GM19239 (cell line): ENCODE results near the gene TSPEAR.

Source experiments
- DNase-seq: peaks from one replicate; pipeline ENCODE4 v3.0.0; 2011; ENCODE audit warnings: low spot score; ENCODE audit not compliant: insufficient read length
- FAIRE-seq: peaks from 2 replicates; lab custom pipeline; 2011; peaks lifted over from hg19 to GRCh38; lab: Jason Lieb, UNC

TSPEAR gene

DNA sequence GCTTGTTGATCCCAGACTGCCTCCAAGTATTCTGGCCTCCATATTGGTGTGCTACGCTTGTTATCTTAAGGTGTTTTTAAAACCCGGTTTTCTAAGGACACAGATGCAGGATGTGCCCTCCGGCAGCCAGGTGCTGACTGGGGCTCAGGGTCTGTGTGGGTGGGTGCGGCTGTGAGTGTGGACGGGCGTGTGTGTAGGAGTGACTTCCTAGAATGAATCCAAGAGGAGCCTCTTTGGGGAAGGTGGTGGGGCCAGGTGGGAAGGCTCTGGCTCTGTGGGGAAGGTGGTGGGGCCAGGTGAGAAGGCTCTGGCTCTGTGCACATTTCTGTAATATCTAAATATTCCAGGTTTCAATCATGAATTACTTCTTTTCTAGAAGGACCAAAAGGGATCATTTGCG, 12.8 kb upstream of the TSPEAR start:
- FAIRE-seq, result no peak
- DNase-seq, result no peak

DNA sequence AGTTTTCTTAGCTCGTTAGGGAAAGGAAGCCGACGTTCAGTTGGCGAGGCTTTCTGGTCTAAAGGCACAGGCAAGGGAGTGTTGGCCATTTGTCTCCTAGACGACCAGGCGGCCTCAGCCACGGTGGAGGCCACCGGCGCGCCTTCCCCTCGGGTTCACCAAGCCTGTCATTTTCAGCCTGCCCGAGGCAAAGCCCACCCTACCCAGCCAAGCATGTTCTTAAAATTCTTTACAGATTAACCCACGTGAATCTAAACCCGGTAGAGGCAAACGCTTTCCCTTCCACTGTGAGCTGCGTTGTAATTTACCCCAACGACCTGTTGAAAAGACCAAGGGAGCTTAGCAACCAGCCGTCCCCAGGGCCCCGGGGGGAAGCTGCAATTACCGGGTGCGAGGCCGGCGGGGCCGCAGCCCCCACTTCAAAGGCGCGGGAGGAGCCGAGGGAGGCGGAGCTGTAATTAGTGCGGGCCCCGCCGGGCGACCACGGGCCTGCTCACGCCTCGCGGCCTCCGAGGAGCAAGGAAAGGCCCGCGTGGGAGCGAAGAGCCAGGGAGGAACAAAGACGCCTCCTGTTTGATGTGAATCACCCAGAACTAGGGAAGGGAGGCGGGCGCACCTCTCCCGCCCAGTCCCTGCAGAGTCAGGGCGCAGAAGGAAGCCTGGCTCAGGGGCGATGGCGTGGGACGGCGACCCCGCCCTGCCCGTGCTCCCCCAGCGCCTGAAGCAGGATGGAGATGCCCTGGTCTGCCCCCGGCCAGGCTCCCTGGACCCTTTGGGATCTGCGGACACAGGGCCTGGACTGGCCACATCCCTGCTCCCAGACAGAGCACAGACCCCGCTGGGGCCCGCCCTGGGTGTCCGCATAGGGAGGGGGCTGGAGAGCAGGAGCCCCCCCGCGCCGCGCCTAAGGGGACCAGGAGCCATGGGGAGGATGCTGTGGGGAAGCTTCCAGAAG, 12.1 kb upstream of the TSPEAR start:
- DNase-seq (no peak), FAIRE-seq (no peak)

DNA sequence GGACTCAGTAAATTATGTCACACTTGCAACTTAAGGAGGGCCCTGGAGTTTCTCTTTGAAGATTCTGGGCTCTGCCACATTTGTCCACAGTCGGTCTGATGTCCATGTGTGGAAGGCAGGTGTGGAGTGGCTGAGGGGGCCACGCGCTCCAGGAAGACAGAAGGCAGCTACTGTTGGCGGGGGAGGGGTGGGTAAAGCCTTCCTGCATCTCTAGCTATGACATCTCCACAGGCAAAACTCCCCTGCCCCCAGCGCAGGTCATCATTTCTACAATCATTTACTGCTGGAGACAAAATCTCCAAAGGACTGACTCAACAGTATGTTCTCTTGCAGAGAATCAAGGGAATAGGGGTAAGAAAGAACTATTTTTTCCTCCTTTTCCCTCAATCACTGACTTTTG, 11.4 kb upstream of the TSPEAR start:
- FAIRE-seq, result no peak

DNA sequence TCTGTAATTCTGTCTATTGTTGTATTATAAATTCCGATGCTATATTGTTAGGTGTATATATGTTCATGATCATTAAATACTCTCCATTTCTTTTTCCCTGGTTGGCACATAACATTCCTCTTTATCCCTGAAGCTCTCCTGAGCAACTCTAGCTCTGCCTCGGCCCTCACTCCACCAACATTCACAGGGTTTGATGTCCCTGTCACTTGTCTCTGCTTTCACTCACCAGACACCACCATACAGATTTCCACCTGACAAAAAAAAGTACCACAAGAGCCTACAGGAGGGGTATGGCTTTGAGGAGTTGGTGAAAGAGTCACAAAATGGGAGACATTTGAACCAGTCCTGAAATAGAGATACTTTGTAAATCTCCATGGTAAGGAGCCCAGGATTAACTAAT, 8.8 kb upstream of the TSPEAR start:
- no peak for FAIRE-seq
- no peak for DNase-seq

More for the DNA sequence above, 11.4 kb upstream of the TSPEAR start:
- DNase-seq, result no peak

DNA sequence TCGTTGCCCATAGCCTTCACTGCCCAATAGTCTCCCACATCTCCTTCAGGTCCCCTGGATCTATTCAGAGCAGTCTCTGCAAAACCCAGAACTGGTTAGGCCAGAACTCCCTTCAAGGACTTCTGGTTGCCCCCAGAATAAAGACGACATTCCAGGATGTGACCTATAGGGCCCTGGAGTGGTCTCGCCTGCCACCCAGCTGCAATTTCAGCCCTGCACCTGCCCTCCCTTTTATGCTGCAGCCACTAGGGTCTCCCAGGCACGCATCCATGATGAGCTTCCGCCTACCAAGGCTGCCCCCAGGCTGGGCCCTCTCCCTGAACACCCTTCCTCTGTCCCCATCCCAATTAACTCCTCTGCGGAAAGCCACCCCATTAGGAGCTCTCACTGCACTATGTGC, 7.2 kb upstream of the TSPEAR start:
- no peak for FAIRE-seq
- DNase-seq, result no peak

DNA sequence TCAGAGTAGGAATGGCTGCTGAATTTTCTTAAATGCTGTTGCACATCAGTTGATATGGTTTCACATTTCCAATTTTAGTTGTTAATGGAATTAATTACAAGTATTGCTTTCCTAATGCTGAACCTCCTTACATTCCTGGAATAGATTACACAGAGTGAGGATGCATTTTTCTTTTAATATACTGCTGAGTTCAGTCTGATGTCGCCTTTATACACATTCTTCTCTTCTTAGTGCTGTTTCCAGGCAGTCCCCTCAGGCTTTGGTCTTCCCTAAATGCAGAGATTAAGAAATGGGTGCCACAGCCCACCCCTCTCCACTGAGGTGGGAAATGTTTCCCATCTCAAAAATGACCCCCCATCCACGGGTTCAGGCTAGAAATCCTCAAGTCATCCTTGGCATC, 6.7 kb upstream of the TSPEAR start:
- DNase-seq, result no peak
- no peak for FAIRE-seq

DNA sequence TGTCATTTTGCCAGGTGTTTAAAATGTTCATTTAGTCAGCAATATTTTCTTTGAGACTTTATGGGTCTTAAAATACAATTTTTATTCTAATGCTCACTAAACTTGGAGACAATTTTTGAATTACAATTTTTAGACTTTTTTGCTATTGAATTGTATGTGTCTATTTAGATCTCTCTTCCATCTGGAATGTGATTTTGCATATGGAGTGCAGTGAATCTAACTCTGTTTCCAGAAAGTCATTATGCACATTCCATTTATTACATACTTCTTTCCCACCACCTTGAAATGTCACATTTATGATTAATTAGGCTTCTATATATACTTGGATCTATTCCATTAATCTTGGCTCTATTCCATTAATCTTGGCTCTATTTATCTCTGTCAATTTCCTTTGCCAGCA, 5.6 kb upstream of the TSPEAR start:
- no peak for FAIRE-seq
- DNase-seq, result no peak

DNA sequence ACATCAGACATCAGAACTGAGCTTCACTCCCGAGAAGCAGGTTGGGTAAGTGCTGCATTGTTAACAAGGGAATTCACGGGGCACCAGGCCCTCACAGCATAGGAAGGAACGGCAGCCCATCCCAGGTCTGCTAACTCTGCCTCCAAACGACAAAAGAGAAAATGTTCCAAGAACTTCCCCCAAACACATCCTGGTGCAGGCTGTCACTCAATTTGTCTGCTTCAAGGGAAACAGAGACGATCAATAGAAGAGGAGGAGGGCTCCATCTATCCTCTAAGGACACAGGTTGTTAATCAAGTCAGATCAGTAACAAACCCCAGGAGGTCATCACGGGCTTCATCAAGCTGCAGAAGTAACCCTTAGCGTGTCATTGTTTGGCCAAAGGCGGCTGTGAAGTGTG, 3.5 kb upstream of the TSPEAR start:
- DNase-seq (no peak), FAIRE-seq (no peak)

DNA sequence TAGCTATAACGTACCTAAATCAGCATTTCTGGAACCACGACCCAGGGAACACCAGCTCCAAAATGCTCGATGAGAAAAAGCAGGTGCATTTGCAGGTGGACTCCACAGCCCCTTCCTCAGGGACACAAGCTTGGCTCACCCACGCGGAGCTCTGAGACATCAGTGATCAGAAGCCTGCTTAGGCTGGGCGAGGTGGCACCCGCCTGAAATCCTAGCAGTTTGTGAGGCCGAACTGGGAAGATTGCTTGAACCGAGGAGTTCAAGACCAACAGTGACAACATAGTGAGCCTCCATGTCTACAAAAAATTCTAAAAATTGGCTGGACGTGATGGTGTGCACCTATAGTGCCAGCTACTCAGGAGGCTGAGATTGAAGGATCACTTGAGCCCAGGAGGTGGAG, 2.5 kb upstream of the TSPEAR start:
- DNase-seq (no peak), FAIRE-seq (no peak)

DNA sequence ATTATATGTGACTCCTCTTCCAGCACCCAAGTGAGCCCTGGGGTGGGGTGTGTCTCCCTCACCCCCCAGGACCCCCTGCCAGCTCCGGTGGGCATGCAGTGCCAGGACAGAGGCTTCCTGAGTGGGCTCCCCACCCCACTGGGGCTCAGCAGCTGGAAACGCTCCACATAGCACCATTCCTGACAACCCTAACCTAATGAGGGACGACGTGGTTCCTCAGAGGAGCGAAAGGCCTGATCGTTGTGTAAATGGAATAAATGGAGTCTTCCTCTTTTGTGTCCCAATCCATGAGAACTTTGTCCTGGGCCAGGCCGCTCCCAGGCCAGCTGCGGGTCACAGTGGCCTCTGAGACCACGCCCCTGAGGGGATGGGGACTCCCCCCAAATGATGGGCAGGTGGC, 1.8 kb upstream of the TSPEAR start:
- DNase-seq (no peak), FAIRE-seq (no peak)

DNA sequence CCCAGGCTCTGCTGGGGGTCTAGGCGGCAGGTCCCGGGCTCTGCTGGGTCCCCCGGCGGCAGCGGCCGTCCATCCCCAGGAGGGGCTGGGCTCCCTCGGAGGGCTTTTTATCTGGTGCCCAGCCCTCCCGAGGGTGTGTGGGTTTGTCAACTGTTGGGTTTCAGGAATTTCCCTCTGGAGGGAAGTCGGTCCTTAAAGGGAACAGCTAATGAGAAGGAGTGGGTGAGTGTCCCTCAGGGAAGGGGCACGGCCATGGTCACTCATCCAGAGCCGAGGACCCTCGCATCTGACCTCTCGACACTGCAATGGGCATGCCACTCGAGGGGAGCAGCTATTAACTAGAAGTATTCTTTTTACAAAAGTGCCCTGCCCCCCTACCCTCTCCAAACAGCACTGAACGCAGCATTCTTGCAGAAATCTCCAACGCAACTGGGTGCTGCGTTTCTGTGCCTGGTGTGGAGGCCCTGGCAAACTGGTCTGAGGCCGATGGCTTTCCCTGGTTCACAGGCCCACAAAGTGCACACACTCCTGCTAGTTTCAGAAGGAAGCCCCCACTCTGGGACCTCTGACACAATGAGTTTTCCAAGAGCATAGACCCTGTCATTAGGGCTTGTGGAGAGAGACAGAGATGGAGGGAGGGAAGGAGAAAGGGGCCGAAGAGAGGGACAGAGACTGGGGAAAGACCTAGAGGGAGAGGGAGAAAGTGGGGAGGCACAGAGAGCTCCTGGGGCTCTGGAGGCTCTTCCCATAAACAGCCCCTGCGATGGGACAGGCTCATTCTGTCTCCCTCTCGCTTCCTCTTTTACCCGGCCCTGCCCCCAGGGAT, 1.0 kb upstream of the TSPEAR start:
- DNase-seq (no peak), FAIRE-seq (no peak)

DNA sequence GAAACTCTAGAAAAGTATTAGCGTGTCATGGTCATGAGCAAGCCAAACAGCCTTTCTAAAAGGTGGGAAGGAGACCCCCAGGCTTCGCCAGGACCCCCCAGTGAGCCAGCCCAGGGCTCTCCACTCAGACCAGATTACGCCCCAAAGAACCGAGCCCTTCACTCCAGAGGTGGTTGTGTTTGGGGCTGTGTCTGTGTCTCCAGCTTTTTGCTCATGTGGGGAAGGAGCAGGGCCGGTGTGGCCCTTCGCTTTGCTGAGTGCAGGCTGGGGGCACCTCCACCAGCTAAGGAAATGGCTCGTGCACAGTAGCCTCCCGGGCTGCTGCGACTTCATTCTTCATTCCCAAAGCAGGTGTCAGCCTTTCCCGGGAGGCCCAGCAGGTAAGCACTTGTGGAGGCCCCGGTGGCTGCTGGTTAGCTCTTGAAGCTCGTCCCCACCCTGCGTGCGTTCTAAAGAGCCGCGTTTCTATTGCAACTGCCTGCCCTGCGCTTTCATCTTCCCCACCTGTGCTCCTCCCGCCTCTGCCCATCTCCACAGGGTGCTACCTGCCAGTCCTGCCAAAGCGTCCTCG, 531 bp downstream of the TSPEAR start:
- DNase-seq (no peak), FAIRE-seq (no peak)

DNA sequence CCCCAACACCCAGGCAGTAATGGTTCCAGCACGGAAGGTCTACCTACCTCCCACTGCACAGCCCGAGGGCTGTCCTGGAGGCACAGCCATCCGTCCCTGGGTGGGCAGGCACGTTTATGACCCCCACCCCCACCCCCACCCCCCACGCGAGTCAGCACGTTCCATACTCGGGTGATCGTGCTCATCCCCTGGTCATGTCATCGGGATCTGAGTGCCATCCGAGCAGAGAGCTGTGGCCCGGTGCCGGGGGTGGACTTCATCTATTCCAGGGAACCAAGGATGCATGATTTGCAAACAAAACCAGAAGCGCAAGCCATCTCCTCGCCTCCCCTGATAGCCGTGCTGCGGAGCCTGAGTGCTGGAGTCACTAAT, 1.1 kb downstream of the TSPEAR start:
- no peak for FAIRE-seq
- no peak for DNase-seq

DNA sequence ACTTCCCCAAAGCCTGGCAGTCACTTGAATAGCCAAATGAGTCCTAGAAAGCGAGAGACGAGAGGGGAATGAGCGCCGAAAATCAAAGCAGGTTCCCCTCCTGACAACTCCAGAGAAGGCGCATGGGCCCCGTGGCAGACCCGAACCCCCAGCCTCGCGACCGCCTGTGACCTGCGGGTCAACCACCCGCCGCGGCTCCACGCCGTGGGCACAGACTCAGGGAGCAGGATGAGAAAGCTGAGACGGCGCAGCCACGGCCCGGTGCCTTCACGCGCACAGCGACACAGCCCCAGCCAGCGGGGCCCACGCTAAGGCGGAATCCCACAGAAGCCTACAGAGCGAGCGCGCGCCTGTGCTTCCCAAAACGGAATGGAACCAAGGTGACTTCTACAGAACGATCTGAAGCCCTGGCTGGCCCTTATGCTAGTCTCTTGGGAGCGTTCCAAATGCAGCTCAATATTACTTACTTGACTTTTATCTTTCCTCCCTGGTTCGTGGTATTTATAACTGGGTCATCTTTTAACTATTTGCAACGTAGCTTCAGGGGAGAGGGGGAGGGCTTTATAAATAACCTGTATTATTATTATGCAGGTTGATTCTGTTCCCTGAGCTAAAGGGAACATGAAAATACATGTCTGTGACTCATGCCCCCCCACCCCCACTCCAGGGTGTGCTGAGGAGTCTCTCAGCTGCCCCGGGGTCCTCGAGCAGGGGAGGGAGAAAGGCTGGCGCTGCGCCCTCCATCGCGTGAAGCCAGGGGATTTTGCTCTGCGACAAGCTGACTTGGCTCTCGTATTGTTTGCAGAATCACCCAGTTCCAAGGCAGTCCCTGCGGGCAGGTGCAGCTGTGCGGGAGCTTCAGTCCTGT, 1.7 kb downstream of the TSPEAR start:
- FAIRE-seq, result no peak
- no peak for DNase-seq

DNA sequence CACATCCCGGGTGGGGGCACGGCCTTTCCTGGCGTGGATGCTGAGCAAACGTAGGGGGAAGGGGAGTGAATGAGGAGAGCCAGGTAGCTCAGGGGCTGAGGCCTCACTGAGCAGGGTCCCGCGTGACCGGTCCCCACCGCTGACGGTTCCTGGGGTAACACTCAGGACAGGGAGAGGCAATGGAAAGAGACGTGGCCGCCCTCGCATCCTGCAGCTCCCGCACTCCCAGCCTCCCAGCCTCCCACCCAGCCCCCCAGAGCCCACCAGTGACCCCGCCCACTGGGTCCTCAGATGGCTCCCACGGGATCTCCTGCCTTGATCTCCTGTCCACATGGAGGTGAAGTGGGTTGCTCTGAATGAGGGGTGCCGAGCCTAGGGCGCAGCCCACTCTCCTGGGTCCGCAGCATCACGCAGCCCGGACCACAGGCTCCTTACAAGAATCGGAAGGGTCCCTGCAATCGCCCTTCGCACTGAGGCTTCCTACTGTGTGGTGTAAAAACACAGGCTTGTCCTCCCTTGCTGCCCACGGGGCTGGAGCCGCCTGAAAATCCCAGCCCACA, 2.4 kb downstream of the TSPEAR start:
- DNase-seq (no peak), FAIRE-seq (no peak)

DNA sequence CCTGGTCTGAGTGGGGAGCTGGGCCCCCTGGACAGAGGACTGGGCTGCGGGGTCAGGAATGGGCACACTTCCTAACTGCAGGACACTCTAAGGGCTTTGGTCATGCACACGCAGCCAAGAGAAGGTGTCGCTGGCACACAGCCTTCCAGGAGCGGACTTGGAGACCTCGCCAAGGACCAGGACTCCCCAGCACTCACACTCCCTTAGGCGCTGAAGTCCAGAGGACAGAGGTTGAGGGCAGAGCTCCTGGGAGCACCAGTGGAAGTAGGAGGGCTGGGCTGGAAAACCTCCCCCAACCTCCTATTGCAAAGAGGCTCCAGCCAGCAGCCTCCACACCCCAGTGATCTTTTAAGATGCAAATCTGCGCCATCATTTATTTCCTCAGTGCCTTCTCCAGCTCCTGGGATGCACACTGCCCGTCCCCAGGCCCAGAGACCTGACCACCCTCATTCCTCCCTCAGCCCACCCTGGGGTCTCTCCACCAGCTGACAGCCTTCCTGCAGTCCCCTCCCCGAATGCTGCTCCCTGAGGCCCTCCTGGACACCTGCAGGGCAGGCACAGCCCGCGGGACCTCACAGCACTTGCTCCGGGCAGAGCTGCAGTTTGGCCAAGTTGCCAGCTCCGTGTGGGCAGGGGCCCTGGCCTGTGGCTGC, 3.0 kb downstream of the TSPEAR start:
- FAIRE-seq, result no peak
- DNase-seq, result no peak

DNA sequence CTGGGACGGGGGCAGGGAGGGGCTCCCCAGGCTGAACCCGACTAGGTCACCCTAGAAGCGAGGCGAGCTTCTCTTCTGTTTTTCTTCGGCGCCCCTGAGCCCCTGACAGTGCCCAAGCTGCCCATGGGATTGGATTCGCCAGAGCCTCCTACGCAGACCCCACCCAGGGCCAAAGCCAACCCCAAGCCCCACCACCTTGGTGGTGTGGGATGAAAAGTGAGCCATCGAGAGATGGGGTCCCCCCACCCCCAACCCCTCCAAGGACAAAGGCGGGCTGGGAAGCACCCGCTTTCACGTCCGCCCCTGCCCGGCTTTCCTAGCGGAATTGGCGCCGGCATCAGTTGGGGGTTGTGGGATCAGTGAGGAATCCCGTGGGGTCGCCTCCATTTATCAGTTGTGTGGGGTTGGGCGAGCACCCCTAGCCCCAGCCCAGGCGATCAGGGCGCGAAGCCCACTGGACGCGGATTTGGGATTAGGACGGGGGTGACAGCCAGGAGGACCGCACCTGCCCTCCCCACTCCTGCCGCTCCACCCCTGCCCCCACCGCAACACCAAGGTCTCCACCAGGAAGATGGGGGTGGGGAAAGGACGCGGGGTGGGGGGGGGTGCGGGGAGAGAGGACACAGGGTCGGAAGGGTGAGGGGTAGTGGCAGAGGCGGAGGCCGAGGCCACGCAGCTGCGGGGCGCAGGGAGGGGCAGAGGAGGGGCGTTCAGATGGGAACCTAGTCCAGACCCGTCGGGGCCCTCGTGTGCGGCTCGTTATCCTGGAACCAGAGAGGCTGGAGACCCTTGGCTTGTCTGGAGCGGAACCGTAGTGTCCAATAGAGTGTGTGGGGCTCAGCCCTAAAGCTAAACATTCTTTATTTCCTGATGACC, 4.4 kb downstream of the TSPEAR start:
- FAIRE-seq (no peak), DNase-seq (no peak)

DNA sequence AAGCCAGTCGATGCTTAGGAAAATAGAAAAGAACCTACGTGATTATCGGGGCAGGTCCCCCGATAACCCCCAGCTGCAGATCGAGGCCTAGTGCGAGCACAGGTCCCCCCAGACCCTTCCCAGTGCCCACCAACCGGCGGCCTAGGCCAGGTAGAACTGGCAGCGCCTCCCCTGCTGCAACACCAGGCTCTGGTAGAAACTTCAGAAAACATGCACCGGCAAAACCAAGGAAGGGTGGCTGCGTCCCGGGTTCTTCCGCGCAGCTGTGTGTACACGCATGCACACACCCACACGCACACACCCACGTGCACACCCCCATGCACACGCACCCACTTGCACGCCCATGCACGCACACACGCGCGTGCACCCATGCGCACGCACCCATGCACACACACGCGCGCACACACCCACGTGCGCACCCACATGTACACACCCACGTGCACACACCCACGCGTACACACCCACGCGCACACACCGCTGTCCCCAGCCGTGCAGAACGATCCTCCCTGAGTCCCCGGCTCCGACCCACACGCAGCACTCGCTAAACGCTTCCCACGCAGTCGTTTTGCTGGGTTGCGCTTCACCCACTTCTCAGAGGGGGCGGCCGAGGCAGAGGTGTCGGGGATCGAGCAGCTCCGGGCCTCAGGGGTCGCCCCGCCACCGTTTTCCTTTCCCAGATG, 5.2 kb downstream of the TSPEAR start:
- no peak for FAIRE-seq
- DNase-seq, result no peak
